Choroid plexus epithelial cell (primary cell): ENCODE results near the gene PRKAR2B.
A peak's percentile ranks its signal among the peaks of the same experiment; 100 is the strongest.

Experiments used
- DNase-seq: peaks from one replicate; pipeline ENCODE4 v3.0.0-alpha.2; 2010; ENCODE audit warnings: low read depth
- H3K4me3 ChIP-seq: 2 replicates; pipeline ENCODE4 v1.5.1; 2011; ENCODE audit warnings: low read depth, mild to moderate bottlenecking, control low read depth, low read length, moderate library complexity
- TF ChIP-seq, protein P1 (sequence below): conservative IDR thresholded peaks from 2 replicates; pipeline ENCODE4 v1.5.1; 2011; ENCODE audit warnings: low read depth, mild to moderate bottlenecking, control low read depth, inconsistent platforms, low read length, moderate library complexity

PRKAR2B gene

DNA sequence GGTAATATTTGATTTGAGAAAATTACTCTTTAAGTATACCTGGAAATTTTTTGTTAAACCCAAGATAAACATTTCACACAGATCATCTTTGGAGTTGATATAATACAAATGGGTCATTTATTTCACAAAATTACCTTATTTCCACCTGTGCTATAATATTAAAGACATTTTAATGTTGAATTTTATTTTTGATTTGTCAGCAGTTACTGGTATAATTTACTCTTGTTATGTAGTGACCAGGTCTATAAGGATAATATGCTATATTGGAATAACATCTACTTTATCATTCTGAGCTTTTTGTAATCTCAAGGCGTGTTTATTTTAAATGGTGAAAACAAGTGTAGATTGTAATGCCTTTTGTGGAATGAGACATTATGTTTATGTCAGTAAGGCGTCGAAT lies 26.6 kb downstream of the PRKAR2B start:
- TF ChIP-seq, protein P1, sequence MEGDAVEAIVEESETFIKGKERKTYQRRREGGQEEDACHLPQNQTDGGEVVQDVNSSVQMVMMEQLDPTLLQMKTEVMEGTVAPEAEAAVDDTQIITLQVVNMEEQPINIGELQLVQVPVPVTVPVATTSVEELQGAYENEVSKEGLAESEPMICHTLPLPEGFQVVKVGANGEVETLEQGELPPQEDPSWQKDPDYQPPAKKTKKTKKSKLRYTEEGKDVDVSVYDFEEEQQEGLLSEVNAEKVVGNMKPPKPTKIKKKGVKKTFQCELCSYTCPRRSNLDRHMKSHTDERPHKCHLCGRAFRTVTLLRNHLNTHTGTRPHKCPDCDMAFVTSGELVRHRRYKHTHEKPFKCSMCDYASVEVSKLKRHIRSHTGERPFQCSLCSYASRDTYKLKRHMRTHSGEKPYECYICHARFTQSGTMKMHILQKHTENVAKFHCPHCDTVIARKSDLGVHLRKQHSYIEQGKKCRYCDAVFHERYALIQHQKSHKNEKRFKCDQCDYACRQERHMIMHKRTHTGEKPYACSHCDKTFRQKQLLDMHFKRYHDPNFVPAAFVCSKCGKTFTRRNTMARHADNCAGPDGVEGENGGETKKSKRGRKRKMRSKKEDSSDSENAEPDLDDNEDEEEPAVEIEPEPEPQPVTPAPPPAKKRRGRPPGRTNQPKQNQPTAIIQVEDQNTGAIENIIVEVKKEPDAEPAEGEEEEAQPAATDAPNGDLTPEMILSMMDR, result no peak

DNA sequence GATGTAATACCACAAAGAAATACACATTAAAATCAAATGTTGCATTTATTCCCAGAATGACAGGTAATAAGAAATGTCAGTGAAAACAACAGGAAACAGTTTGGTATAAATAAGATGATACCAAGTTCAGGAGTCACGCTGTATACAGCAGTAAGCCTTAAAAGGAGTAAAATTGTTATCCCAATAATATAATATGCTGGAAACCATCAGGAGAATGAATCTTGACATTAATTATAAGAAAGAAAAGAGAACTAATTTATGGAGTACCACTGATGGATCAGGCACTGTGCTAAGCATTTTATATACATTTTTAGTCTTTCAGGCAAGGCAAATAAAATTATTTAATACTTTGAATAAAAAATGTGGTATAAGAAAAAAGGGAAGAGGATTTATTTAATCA lies 27.6 kb downstream of the PRKAR2B start:
- no peak overlapping the region for H3K4me3 ChIP-seq
- no peak for DNase-seq
- TF ChIP-seq, protein P1, result no peak

More for the DNA sequence above, 26.6 kb downstream of the PRKAR2B start:
- no peak overlapping the region for H3K4me3 ChIP-seq
- DNase-seq, result no peak

DNA sequence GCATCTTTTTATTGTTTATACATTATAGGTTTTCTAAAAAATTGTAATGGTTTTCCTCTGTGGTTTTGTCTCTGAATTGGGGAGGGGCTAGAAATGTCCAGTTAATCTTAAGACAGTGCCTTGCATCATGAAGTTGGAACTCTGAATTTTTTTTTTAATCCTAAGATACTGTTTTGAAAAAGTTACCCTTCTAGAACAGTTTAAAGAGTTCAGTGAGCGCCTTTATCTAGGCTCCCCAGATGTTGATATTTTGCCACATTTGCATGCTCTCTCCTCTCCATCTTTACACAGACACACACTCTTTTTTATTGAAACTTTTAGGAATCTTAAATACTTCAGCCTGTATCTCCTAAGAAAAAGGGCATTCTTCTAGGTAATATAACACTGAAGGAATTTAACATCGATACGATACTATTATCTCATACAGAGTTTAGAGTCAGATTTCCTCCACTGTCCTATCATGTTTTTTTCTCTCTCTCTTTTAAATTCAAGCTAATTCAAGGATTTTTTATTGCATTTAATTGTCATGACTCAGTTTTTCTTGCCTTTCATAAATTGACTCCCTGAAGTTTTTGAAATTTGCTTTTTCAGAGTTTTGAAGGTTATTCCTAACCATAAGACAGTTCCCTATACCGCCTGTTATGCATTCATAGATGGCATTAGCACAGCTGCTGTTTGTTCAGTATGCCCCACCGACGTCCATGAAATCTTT lies 31.5 kb downstream of the PRKAR2B start:
- TF ChIP-seq, protein P1, result no peak
- DNase-seq, result no peak
- H3K4me3 ChIP-seq, result no peak overlapping the region

DNA sequence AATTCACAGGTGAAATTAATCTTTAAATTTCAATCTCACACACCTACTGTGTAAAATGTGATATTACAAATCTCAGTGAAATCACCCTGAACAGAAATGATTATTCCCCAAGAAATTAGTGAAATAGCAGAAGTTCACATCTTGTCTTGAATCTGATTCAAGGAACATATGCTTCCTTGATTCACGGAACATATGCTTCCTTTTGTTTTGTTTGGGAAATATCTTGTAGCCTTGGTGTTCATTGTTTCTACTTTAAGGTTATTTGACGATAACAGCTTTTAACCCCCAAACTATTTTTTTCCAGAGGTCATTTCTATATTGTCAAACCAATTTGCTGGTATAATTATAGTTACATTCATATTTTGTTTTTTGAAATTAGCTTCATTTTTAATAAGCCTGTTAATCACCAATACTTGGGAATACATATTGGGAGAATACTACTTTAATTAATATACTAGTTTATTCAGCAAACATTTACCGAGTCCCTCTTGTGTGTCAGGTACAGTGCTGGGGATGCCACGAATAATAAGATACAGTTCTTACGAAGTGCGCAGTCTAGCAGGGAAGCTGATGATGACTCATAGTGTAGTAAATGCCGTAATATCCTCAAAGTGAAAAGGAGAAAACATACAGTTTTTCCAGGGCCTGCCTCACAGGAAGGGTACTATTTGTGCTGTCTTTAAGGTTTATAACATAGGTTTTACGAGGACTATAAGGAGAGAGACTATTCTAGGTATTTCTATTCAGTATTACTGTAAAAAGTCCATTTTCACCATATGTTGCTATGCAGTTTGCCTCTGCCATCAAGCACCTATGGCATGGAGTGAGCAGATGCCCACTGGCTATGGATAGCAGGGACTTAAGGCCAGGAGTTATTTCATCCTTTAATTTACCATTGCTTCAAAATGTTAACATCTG lies 32.5 kb downstream of the PRKAR2B start:
- no peak for DNase-seq
- TF ChIP-seq, protein P1, result no peak
- no peak overlapping the region for H3K4me3 ChIP-seq

DNA sequence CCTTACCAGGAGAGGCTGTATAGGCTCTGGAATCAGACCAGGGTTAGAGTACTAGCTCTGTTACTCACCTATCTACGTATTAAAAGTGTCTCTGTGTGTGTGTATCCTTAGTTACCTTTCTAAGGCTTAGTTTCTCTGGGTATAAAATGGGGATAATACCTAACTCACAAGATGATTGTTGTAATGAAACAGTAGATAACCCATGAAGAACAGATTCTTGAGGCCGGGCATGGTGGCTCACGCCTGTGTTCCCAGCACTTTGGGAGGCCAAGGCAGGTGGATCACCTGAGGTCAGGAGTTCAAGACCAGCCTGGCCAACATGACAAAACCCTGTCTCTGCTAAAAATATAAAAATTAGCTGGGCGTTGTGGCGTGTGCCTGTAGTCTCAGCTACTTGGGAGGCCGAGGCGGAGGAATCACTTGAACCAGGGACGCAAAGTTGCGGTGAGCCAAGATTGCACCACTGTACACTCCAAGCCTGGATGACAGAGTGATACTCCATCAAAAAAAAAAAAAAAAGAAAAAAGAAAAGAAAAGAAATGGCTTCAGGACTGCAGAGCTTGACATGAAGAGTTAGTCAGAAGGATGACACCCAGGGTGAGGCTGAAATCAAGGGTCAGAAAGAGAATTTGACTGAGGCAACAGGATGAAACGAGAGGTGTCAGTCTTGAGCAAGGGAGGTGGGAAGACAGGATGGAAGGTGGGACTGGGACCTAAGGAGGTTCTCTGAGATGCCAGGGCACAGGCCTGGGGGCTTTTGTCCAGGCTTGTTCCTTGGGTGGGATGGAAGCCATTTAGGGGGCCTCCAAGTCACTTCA lies 33.4 kb downstream of the PRKAR2B start:
- no peak for DNase-seq
- no peak overlapping the region for H3K4me3 ChIP-seq
- TF ChIP-seq, protein P1, result no peak

DNA sequence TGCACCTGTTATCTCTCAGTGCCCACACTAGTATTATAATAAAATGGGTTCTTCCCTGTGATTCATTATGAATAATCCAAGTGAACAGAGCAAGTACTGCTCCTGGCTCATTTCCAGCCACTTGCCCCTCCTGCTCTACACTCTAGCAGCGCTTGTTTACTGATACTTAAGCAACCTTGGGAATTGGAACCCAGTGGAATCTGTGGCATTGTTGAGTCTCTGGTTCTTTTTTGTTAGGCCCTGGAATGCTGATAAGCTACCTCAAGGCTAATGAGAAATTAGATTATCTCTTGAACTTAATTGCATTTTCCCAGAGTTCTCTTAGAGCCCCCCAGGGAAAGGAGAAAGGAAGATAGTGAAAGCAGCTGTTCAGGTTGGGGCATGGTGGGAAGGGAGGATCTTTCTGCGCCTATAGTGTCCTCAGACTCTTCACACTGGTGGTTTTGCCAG lies 34.0 kb downstream of the PRKAR2B start:
- H3K4me3 ChIP-seq, result no peak overlapping the region
- TF ChIP-seq, protein P1, result no peak
- peak; percentile 60 for DNase-seq
